GM19099 (cell line): Measurements from ENCODE around the gene SRGAP1.

ENCODE experiments used
- POLR2A ChIP-seq: IDR thresholded peaks from 3 replicates; pipeline ENCODE4 v1.6.1; 2011; ENCODE audit warnings: low read depth; ENCODE audit not compliant: insufficient read length; ENCODE audit errors: extremely low read depth

Gene SRGAP1

GRCh38 chr12:63844391-63845341, at the start of gene SRGAP1:
Gene SRGAP1, plus strand, starts transcription at chr12:63844700. Its CDS starts 117 bp downstream, at chr12:63844817.
- TF ChIP-seq POLR2A, result no peak

- no peak for TF ChIP-seq POLR2A
Observed at GRCh38 chr12:63795032-63795687, 49.3 kb upstream of the SRGAP1 start.

GRCh38 chr12:63795944-63796343, 48.6 kb upstream of the SRGAP1 start:
- TF ChIP-seq POLR2A, result no peak

GRCh38 chr12:63802012-63802608, 42.4 kb upstream of the SRGAP1 start:
- TF ChIP-seq POLR2A, result no peak

- TF ChIP-seq POLR2A, result no peak
Observed at GRCh38 chr12:63804746-63805145, 39.8 kb upstream of the SRGAP1 start.

- no peak for TF ChIP-seq POLR2A
Observed at GRCh38 chr12:63805704-63806672, 38.5 kb upstream of the SRGAP1 start.

GRCh38 chr12:63808631-63809030, 35.9 kb upstream of the SRGAP1 start:
- no peak for TF ChIP-seq POLR2A

- no peak for TF ChIP-seq POLR2A
Observed at GRCh38 chr12:63809566-63809965, 34.9 kb upstream of the SRGAP1 start.

- no peak for TF ChIP-seq POLR2A
Observed at GRCh38 chr12:63811334-63811733, 33.2 kb upstream of the SRGAP1 start.

- TF ChIP-seq POLR2A, result no peak
Observed at GRCh38 chr12:63811755-63812154, 32.7 kb upstream of the SRGAP1 start.

GRCh38 chr12:63814146-63814772, 30.2 kb upstream of the SRGAP1 start:
- no peak for TF ChIP-seq POLR2A

- no peak for TF ChIP-seq POLR2A
Observed at GRCh38 chr12:63815482-63815852, 29.0 kb upstream of the SRGAP1 start.

GRCh38 chr12:63816031-63816430, 28.5 kb upstream of the SRGAP1 start:
- no peak for TF ChIP-seq POLR2A

GRCh38 chr12:63820427-63820826, 24.1 kb upstream of the SRGAP1 start:
- no peak for TF ChIP-seq POLR2A
